HG03025 (cell line): Measurements from ENCODE around the gene ADARB1.
A peak's percentile ranks its signal among the peaks of the same experiment; 100 is the strongest.

Experiments
- ATAC-seq: cut with Tn5 transposase; IDR thresholded peaks from one replicate; pipeline ENCODE4 v1.9.1; 2021; ENCODE audit warnings: mild to moderate bottlenecking, moderate library complexity; ENCODE audit not compliant: unreplicated experiment, low FRiP score

The ADARB1 gene

DNA sequence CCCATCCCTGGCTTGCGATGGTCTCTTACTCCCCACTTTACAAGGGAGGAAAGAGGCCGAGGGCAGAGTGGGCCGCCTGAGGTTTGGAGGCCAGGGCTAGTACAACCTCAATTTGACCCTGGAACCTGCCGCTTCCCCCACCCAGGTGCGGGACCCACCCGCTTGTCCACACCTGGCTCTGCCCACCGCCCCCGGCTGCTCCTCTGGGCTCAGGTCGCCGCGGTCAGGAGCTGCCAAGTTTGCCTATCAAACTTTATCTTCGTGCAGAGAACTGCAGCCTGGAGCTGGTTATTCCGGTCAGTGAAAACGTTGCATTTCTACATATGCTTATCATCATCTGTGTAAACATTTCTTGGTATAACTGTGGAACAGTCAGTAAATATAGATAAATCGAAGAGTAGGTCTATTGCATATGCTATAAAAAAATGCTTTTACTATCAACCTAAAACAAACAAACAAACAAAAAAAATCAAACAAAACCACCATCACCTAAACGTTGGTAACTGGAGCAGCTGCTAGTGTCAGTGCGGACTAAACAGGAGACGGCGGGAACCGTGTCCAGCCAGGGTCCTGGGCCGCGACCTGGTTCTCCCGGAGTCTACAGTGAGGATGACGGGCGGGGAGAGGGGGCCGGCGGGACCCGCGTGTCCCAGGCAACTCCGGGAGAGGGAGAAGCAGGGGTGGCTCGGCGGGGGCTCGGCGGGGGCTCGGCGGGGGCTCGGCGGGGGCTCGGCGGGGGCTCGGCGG lies 906 bp upstream of the ADARB1 start:
- no peak for ATAC-seq

DNA sequence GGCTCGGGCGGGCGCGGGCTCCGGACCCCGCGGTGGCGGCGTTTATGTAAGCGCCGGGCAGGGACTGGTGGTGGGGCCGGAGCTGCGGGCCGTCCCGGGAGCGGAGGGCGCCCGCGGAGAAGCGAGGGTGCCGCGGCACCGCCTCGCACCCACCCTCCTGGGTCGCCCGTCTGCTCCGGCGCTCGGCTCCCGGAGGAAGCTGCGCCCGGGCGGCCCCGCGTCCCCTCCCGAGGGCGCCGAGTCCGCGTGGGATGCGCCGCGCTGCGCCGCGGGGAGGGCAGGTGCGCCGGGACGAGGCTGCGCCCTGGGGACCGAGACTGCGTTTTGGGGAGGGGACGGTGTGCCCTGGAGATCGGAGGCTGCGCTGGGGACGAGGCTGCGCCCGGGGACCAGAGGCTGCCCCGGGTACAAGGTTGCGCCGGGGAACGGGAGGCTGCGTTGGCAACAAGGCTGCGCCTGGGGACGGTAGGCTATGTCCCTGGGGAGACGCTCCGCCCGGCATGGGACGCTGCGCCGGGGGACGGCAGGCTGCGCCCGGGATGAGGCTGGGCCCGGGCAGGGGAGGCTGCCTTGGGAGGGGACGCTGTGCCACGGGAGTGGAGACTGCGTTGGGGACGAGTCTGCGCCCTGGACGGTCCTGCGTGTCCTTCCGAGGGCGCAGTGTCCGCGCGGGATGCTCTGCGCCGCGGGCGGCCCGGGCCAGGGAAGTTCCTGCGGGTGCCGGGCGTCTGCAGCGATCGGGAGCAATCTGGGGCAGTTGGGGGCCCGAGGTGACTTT lies 627 bp downstream of the ADARB1 start:
- ATAC-seq = peak; percentile 36

DNA sequence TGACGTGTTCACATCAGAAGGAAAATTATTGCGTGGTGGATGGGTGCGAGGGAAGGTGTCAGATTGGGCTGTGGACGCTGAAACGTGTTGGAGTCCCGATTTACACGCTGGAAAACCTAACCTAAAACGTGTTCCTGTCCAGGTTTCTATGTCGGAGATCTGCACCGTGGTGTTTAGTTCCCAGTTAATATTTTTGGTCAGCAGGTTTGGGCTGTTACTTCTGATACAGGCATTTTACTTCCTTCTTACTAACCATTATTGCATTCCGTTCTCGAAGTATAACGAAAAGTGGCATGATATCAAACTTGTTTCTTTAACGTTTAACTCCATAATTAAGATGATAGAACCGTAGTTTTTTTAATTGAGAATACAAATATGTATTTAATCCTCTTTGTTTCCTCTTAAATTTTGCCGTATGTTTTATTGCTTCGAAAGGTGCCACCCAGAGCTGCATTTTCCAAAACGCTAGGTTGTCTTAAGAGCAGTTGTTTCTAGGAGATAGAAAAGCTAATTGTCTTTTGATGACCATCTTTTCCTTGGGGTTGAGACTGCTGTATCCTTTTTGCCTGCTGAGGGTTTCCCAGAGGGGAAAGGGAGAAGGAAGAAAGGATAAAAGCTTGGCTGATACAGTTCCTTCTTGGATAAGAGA lies 1.3 kb downstream of the ADARB1 start:
- ATAC-seq = no peak

DNA sequence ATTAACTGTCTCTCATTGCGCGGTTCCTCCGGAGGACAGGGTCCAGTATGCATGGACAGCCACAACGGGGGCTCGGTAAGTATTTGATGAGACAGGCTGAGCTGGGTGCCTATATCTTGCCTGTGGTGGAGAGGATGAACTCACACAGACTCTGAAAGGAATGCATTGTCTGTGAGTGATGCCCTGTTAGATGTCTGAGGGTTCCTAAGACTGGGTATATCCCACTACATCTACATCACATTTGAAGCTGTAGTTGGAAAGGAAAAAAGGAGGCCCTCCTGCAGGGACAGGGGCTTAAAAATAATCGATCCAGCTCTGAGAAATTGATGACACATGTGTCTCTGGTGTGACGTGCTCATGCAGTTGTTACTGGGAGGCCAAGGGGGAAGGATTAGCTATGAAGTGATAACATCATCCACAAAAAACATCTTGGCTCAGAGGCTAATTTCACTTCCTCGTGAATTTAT lies 1.9 kb downstream of the ADARB1 start:
- no peak for ATAC-seq

DNA sequence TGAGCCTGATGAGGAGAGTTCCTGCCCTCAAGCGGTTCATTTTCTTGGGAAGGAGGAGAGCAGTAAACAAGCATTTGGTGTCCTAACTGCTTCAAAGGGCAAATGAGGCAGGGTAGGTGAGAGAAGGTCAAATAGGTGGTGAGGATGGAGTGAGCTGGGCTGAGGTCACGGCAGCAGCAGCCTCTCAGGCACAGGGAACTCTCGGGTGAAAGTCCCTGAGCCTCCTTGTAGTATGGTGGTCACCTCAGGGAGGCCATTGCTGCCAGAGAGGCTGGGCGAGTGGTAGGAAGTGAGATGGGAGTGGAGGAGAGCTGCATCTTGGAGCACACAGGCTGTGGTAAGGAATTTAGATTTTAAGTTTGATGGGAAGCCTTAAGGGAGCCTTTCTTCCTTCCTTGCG lies 4.0 kb downstream of the ADARB1 start:
- no peak for ATAC-seq

DNA sequence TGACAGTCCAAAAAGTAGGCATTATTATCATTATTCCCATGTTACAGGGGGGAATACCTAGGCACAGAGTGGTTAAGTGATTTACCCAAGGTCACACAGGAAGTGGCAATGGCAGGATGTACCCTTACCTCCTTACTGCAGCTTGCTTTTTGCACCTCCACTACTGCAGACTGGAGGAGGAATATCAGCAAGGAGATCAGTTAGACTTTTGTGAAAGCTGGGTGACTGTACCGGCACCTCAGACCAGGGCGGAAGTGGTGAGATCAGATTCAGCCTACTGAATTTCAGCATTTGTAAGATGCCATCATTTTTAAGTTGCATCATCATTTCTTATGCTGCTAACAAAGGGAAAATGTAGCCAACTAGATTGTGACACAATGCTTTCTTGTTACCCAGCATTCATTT lies 4.5 kb downstream of the ADARB1 start:
- no peak for ATAC-seq

DNA sequence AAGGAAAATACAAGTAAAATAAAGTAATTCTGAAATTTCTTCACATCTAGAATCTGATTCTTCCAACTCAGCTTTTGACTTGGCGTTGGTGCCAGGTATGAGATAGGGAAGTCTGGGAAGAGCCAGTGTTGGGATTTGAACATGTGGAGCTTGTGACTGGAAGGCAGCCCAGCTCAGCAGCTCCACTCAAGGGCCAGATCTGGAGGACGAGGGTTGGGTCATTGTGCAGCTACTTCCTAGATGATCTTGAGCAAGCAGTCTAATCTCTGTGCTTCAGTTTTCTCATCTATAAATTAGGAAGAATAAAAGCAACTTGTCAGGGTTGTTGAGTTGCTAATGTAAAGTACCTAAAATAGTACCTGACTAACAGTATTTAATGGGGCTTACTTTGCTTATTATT lies 5.0 kb downstream of the ADARB1 start:
- ATAC-seq = no peak

DNA sequence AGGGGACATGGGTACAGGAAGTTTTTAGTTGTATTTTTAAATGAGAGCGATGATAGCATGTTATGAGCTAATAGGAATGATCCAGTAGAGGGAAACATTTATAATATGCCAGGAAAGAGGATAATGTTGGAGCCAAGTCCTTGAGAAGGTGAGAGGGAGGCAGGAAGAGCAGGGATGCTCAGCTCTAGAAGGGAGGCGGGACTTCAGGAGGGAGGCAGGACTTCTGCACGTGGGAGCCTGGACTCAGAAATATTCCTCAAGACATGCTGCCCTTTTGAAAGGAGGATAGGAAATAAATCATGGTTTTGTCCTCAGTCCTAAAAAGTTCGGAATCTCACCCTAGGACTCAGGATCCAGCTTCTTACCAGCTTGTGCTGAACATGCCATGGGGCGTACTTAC lies 5.9 kb downstream of the ADARB1 start:
- ATAC-seq = no peak

DNA sequence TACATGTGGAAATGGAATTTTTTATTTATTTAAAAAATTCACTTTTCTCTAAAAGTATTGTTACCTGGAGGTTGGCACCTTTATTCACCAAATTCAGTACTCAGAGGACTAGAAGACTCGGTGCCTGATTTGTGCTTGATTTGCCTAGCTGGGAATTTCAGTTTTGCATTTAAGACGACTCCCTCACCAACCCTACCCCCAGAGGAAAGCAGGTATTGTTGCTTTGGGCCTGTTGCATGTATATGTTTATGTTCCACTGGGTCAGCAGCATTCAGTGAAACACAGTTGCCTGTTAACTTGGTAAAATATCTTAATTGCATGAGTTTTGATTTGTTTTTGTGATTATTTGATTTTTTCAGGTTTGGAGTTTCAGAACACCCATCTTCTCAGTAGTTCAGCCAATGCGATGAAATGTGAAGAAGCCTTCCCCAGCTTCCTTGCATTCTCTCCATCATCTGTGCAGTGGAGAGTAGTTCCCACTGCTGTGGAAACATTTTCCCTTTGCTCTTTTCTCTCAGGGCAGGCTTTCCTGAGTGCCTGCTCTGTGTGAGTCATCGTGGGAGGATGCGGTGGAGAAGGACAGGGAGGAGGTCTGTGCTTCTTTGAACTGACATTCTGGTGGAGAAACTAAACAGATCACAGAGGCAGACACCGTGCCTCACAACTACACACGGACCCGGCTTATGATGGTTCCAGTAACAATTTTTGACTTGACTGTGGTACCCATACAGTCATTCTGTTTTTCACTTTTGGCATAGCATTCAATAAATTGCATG lies 6.4 kb downstream of the ADARB1 start:
- no peak for ATAC-seq

DNA sequence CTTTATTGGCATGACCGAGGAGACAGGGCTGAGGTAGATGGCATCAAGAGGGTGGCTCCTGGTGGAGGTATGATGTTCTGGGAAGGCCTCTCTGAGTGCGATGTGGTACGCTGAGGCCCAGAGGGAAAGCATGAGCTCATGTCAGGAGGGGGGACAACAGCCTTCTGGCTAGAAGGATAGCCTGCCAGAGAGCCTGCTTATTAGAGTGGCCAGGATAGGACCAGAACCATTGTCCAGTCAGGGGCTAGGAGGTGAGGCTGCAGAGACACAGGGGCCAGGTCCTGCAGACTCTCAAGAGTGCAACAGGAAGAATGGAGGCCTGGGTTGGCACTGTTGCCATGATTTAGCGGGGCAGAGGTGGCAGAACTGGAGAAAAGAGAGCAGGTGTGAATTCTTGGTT lies 7.3 kb downstream of the ADARB1 start:
- ATAC-seq = no peak

DNA sequence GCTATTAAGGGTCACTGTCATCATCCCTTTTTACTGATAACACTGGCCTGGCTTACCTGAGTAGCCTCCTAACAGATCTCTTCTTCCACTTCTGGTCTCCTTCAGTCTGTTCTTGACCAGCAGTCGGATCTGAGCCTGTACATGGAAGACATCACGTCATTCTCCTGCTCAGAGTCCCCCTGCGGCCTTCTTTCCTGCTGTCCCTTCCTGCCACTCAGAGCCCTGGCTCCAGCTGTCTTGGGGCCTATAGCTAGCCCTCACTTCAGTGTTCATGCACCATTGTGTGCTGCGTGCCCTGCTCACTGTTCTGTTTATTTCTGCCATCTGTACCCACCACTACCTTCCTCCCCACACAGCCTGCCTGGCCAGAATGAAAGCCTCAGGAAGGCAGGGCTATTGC lies 8.4 kb downstream of the ADARB1 start:
- ATAC-seq = no peak

DNA sequence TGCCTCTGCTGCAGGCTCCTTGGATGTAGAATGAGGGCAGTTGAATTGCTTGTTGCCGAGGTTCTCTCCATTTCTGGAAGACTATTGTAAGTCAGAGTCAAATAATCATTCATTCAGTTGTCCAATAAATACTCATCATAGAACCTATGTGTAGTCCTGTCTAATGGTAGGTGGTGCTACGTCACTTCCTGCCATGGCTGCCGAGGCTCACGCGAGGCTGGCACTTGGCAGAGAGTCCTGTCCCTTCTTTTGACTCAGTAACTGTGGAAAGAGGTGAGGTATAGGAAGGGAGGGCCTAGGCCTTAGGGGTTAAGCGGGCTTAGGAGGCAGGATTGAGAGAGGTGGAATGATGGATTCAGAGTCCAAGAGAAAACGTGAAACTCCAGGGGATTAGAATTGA lies 9.7 kb downstream of the ADARB1 start:
- no peak for ATAC-seq

DNA sequence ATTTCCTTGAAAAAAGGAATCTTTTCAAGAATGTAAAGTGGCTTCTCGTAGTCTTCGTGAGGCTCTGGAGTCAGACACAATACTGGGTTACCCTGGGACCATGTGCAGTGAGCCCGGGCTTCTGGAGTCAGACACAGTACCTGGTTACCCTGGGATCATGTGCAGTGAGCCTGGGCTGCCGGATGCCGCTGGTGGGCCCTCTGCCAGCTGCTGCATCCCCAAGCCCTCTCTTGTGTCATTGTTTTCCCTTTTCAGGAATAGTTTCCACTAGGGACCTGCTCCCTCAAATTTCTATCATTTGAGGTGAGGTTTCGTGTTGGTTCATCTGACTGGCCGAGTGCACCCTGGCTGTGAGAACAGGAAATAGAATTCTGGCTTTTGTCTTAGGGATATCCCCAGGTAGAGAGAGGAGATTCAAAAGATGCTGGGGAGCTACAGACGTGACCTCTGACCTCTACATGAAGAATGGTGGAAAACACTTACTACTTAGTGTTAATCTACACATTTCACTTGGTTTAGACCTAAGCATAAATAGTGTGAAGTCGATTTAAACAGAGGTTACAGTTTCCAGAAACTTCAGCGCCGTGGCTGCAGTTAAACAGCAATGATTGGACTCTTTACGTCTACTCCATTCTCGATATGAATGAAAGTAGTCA lies 10.6 kb downstream of the ADARB1 start:
- no peak for ATAC-seq

DNA sequence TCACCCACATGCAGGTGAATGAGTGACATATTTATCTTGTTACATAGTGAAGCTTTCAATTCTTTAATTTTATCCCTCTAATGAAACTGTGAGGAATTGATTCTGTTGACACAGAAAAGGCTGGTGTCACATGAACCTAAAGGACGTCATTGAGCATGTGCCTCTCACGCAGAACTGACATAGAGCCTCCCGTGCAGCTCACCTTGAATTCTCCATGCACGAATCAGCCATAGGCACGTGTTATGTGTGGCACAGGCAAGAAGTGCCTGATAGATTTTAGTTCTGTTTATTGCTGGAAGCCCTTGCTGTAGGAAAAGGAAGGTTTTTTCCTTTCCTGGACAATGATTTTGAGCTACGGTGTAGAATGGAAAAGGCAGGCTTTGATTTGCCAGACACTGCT lies 11.3 kb downstream of the ADARB1 start:
- ATAC-seq = no peak

DNA sequence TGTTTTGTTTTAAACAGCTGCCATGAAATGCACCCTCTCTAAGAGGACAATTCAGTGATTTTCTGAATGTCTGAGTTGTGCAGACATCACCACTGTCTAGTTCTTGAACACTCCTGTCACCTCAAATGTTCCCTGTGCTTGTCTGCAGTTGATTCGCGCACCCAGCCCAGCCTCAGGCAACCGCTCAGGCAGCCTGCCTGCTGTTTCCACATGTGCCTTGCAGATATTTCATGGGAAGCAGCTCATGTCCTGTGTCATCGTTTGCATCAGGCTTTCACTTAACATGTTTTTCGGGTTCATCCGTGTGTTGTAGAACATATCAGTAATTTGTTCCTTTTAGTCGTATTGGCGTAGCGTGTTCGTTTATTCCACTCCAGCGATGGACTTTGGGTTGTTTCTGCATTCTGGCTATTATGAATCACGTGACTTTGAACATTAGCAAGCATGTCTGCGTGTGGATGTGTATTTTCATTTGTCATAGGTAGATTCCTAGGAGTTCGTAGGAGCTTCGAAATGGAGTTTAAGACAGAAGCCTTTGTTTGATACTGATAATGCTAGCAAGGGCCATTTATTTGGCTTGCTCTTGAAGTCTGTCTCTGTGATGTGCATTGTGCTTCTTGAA lies 12.1 kb downstream of the ADARB1 start:
- ATAC-seq = no peak

DNA sequence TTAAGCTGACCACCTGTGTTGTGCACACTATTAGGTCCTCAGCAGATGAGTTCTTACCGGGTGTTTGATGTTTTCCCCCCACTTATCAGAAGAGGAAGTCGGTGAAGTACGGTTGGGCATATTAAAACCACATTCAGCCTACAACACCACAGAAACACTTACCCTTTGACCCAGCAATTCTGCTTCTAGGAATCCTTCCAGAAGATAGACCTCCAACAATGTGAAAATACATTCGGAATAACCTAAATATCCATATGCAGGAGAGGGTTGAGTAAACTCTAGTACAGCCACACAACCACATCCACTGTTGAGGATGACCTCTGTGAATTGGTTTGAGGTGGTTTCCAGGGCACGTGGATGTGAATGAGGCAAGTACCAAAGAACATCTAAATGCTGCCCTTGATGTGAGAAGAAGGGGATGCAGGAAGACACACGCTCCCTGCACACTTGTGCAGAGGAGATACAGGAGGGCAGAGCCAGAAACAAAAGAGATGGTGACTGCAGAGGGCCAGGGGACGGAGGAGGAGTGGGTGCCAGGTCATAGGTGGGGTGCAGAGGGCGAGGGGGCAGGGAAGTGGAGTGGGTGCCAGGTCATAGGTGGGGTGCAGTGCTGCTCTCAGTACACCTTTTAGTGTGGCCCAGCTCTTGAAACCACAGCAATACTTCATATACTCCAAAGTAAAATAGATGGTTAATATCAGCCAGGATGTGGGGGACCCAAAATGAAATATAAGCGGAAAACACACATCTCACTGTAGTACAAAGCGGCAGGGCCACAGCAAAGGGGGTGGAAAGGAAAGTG lies 12.8 kb downstream of the ADARB1 start:
- ATAC-seq = no peak

DNA sequence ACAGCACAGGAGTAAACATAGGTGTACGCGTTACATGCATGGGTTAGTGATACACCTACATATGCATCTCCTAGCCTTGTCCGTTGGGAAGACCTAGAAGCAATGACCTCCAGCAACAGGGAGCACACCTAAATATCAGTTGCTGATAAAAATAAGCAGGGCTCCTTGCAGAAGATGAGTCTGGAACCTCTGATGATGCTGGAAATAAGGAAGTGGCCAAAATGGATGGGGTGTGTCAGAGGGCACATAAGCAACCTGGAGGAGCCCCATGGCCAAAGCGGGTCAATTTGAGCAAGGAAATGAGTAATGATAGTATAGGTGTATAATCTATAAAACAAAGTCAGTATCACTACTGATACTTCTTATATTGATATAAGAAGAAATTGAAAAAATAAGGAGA lies 13.7 kb downstream of the ADARB1 start:
- ATAC-seq = no peak

DNA sequence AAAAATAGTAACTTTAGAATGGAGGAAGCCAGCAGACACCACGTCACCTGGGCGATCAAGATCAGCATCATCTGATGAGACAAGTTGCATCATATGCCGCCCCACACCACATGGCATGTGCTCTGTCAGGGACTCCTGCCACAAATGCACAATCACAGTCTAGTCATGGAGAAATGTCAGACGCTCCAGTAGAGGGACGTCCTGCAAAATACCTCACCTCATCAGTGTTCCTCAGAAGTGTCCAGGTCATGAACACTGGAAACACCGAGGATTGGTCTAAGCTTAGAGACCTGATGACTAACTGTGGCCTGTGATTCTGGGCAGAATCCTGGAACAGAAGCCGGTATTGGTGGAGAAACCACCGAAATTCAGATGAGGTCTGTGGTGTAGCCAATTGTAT lies 14.3 kb downstream of the ADARB1 start:
- ATAC-seq = no peak

DNA sequence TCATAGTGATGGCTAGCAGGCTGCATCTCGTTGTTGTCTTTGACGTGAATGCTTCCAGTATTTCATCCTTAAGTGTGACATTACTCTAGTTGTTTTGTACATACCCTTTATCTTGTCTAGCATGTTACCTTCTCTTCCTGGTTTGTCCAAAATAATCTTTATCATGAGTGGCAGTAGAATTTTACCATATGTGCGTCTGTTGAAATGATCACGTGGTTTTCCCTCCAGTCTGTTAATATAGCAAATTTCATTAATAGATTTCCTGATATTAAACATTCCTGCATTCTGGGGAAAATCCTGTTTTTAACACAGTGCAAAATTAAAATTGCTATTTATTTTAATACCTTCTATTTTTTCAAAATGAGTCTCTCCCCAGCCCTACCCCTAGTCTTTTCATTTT lies 15.6 kb downstream of the ADARB1 start:
- no peak for ATAC-seq
